HepG2 (cell line): ENCODE measurements around the gene NBPF20. TPM values are rescaled to one million over a fixed set of nuclear protein-coding genes. Genes with fewer than 3 reads are reported as not detected.

Source experiments
- AFF4 ChIP-seq: sonication (generic); formaldehyde crosslinking; IDR thresholded peaks from 2 replicates; pipeline ENCODE4 v1.4.0; 2020; ENCODE audit warnings: missing genetic modification reagents
- ATF3 ChIP-seq: sonication (generic); formaldehyde crosslinking; IDR thresholded peaks from 2 replicates; pipeline ENCODE4 v1.4.0; 2020; ENCODE audit warnings: missing genetic modification reagents
- FOXC1 ChIP-seq: sonication (generic); formaldehyde crosslinking; IDR thresholded peaks from 2 replicates; pipeline ENCODE4 v1.8.0; 2022; ENCODE audit warnings: mild to moderate bottlenecking, missing genetic modification reagents, borderline replicate concordance
- KMT2B ChIP-seq: IDR thresholded peaks from 2 replicates; pipeline ENCODE4 v1.6.1; 2016; ENCODE audit warnings: missing genetic modification reagents, missing compliant biosample characterization
- SP140L ChIP-seq: sonication (generic); formaldehyde crosslinking; IDR thresholded peaks from 2 replicates; pipeline ENCODE4 v1.4.0; 2020; ENCODE audit warnings: missing genetic modification reagents, borderline replicate concordance
- ZBTB7B ChIP-seq: sonication (generic); formaldehyde crosslinking; IDR thresholded peaks from 2 replicates; pipeline ENCODE4 v1.4.0; 2020; ENCODE audit warnings: missing genetic modification reagents
- ZFP82 ChIP-seq: sonication (generic); formaldehyde crosslinking; IDR thresholded peaks from 2 replicates; pipeline ENCODE4 v1.5.1; 2020; ENCODE audit warnings: mild to moderate bottlenecking, missing genetic modification reagents, borderline replicate concordance
- ZFP90 ChIP-seq: sonication (generic); formaldehyde crosslinking; IDR thresholded peaks from 2 replicates; pipeline ENCODE4 v1.8.0; 2022; ENCODE audit warnings: missing genetic modification reagents, mild to moderate bottlenecking, inconsistent platforms, borderline replicate concordance
- ZMYM4 ChIP-seq: sonication (generic); formaldehyde crosslinking; IDR thresholded peaks from 2 replicates; pipeline ENCODE4 v1.8.1; 2023; ENCODE audit warnings: mild to moderate bottlenecking, missing genetic modification reagents
- ZNF777 ChIP-seq: sonication (generic); formaldehyde crosslinking; IDR thresholded peaks from 2 replicates; pipeline ENCODE4 v1.4.0; 2020; ENCODE audit warnings: missing genetic modification reagents
- ZSCAN31 ChIP-seq: sonication (generic); formaldehyde crosslinking; IDR thresholded peaks from 2 replicates; pipeline ENCODE4 v1.5.0; 2020; ENCODE audit warnings: low read depth, mild to moderate bottlenecking, missing genetic modification reagents
- polyA plus RNA-seq, 8 experiments: library from polyadenylated mRNA; depleted of rRNA in 3 of 8; stranded (reverse) in 7 of 8; unstranded in 1 of 8; fragments of >200 nt; fragmentation: Illumina TruSeq in 4 of 8; extraction: Trizol in 4 of 8; gene quantifications; 2 replicates each; pipeline versions ENCODE4 v1.2.1 to v1.2.3, GENCODE V29; 2011 to 2016; ENCODE audit warnings: low read depth in 4 of 8, missing spikeins in 1 of 8, mixed read lengths in 1 of 8; ENCODE audit not compliant: insufficient read depth in 1 of 8
- total RNA-seq, 5 experiments: library from RNA; depleted of rRNA; stranded (reverse); fragments of >200 nt; fragmentation: Illumina TruSeq; extraction: Trizol; gene quantifications; 2 replicates each; pipeline ENCODE4 v1.2.3, GENCODE V29; 2016; ENCODE audit warnings: low read depth in 1 of 5
- TF ChIP-seq, protein P1 (sequence below): sonication (generic); formaldehyde crosslinking; IDR thresholded peaks from 2 replicates; pipeline ENCODE4 v1.5.0; 2020; ENCODE audit warnings: mild to moderate bottlenecking, missing genetic modification reagents, borderline replicate concordance
- TF ChIP-seq, protein P2 (sequence below): IDR thresholded peaks from 2 replicates; pipeline ENCODE4 v1.6.1; 2012; ENCODE audit warnings: low read length, improper control_type of control experiment

NBPF20 gene
- total and polyA plus RNA-seq, 2 of the 13 experiments (the other 11 are each of a cell fraction or from before 2014, with no cell fraction given), result 3.0 to 3.1 TPM

DNA sequence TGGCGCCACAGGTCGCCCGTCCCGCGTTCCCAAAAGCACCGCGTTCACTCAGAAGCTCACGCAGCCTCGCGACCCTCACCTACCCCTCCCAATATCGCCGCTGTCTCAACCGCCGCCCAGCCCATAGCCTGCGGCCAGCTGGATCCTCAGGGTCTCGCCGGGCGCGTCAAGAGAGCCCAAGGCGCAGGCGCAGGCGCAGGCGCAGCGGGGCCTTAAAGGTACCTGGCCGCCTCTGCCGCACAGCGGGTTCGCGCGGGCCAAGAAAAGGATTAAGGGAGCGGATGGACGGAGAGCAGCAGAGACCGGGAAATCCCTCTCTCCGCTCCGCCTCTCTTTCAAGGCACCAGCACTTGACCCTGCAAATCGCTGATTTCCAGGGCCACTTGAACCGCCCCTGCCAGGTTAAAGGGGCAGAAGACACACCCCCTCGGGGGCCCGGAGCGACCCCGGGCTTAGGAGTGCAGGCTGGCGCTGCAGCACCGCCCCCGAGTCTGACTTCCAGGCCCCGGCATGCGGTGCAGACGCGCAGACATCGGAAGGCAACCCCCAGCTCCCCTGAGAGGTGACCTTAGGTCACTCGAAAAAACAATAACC lies at the start of gene NBPF20 (continued):
- TF ChIP-seq, protein P1, sequence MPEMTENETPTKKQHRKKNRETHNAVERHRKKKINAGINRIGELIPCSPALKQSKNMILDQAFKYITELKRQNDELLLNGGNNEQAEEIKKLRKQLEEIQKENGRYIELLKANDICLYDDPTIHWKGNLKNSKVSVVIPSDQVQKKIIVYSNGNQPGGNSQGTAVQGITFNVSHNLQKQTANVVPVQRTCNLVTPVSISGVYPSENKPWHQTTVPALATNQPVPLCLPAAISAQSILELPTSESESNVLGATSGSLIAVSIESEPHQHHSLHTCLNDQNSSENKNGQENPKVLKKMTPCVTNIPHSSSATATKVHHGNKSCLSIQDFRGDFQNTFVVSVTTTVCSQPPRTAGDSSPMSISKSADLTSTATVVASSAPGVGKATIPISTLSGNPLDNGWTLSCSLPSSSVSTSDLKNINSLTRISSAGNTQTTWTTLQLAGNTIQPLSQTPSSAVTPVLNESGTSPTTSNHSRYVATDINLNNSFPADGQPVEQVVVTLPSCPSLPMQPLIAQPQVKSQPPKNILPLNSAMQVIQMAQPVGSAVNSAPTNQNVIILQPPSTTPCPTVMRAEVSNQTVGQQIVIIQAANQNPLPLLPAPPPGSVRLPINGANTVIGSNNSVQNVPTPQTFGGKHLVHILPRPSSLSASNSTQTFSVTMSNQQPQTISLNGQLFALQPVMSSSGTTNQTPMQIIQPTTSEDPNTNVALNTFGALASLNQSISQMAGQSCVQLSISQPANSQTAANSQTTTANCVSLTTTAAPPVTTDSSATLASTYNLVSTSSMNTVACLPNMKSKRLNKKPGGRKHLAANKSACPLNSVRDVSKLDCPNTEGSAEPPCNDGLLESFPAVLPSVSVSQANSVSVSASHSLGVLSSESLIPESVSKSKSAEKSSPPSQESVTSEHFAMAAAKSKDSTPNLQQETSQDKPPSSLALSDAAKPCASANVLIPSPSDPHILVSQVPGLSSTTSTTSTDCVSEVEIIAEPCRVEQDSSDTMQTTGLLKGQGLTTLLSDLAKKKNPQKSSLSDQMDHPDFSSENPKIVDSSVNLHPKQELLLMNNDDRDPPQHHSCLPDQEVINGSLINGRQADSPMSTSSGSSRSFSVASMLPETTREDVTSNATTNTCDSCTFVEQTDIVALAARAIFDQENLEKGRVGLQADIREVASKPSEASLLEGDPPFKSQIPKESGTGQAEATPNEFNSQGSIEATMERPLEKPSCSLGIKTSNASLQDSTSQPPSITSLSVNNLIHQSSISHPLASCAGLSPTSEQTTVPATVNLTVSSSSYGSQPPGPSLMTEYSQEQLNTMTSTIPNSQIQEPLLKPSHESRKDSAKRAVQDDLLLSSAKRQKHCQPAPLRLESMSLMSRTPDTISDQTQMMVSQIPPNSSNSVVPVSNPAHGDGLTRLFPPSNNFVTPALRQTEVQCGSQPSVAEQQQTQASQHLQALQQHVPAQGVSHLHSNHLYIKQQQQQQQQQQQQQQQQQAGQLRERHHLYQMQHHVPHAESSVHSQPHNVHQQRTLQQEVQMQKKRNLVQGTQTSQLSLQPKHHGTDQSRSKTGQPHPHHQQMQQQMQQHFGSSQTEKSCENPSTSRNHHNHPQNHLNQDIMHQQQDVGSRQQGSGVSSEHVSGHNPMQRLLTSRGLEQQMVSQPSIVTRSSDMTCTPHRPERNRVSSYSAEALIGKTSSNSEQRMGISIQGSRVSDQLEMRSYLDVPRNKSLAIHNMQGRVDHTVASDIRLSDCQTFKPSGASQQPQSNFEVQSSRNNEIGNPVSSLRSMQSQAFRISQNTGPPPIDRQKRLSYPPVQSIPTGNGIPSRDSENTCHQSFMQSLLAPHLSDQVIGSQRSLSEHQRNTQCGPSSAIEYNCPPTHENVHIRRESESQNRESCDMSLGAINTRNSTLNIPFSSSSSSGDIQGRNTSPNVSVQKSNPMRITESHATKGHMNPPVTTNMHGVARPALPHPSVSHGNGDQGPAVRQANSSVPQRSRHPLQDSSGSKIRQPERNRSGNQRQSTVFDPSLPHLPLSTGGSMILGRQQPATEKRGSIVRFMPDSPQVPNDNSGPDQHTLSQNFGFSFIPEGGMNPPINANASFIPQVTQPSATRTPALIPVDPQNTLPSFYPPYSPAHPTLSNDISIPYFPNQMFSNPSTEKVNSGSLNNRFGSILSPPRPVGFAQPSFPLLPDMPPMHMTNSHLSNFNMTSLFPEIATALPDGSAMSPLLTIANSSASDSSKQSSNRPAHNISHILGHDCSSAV (CRISPR knock-in tag), result no peak
- TF ChIP-seq ATF3 (CRISPR knock-in tag) (no peak), ZBTB7B (CRISPR knock-in tag) (peak; percentile 70; the same call in 1 of the 2 replicates), ZFP82 (CRISPR knock-in tag) (no peak), ZNF777 (CRISPR knock-in tag) (peak; percentile 67; the same call in 1 of the 2 replicates), KMT2B (CRISPR knock-in tag) (peak; percentile 43; the same call in 1 of the 2 replicates), ZFP90 (CRISPR knock-in tag) (0 out of 2 replicates have a peak, but pooled peaks have one; percentile 12), SP140L (CRISPR knock-in tag) (no peak), FOXC1 (CRISPR knock-in tag) (peak; percentile 39; the same call in 1 of the 2 replicates), AFF4 (CRISPR knock-in tag) (no peak), ZMYM4 (peak; percentile 39; the same call in 1 of the 2 replicates), ZSCAN31 (CRISPR knock-in tag) (peak; percentile 46; the same call in 1 of the 2 replicates)
- TF ChIP-seq, protein P2, sequence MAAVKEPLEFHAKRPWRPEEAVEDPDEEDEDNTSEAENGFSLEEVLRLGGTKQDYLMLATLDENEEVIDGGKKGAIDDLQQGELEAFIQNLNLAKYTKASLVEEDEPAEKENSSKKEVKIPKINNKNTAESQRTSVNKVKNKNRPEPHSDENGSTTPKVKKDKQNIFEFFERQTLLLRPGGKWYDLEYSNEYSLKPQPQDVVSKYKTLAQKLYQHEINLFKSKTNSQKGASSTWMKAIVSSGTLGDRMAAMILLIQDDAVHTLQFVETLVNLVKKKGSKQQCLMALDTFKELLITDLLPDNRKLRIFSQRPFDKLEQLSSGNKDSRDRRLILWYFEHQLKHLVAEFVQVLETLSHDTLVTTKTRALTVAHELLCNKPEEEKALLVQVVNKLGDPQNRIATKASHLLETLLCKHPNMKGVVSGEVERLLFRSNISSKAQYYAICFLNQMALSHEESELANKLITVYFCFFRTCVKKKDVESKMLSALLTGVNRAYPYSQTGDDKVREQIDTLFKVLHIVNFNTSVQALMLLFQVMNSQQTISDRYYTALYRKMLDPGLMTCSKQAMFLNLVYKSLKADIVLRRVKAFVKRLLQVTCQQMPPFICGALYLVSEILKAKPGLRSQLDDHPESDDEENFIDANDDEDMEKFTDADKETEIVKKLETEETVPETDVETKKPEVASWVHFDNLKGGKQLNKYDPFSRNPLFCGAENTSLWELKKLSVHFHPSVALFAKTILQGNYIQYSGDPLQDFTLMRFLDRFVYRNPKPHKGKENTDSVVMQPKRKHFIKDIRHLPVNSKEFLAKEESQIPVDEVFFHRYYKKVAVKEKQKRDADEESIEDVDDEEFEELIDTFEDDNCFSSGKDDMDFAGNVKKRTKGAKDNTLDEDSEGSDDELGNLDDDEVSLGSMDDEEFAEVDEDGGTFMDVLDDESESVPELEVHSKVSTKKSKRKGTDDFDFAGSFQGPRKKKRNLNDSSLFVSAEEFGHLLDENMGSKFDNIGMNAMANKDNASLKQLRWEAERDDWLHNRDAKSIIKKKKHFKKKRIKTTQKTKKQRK, result no peak
